T-helper 1 cell treated with Interleukin-12 subunit alpha and Interleukin-12 subunit beta and Interleukin-4 antibody, amounts not matched to agents 30 μg/mL and 1 μg/mL, for 36 hours (primary cell): Measurements from ENCODE around the gene ITGA5.

ENCODE experiments used
- H3K27ac Mint-ChIP-seq: one replicate; pipeline ENCODE4 v1.8.0; 2021; ENCODE audit warnings: mild to moderate bottlenecking, mixed read lengths
- H3K27me3 Mint-ChIP-seq: one replicate; pipeline ENCODE4 v1.8.0; 2021; ENCODE audit warnings: low read depth, mixed read lengths
- H3K36me3 Mint-ChIP-seq: one replicate; pipeline ENCODE4 v1.8.0; 2021; ENCODE audit warnings: low read depth, mixed read lengths
- H3K4me1 Mint-ChIP-seq: one replicate; pipeline ENCODE4 v1.8.0; 2021; ENCODE audit warnings: low read depth, mixed read lengths
- H3K4me3 Mint-ChIP-seq: one replicate; pipeline ENCODE4 v1.8.0; 2021; ENCODE audit warnings: mild to moderate bottlenecking, moderate library complexity, mixed read lengths
- H3K9me3 Mint-ChIP-seq: one replicate; pipeline ENCODE4 v1.8.0; 2021; ENCODE audit warnings: mixed read lengths

The ITGA5 gene

GRCh38 chr12:54392485-54393206, 26.4 kb downstream of the ITGA5 start:
- Mint-ChIP-seq H3K9me3 (no peaks in the 10 kb centered on the region), H3K27me3 (no peaks in the 10 kb centered on the region), H3K27ac (no peak overlapping the region), H3K36me3 (peaks cover 37% of the 10 kb centered on the region), H3K4me3 (no peak overlapping the region), H3K4me1 (peaks cover 17% of the 10 kb centered on the region)

GRCh38 chr12:54390668-54391551, 28.2 kb downstream of the ITGA5 start:
- Mint-ChIP-seq H3K27ac (no peak overlapping the region), H3K4me3 (peak overlapping the region; percentile 57), H3K27me3 (no peaks in the 10 kb centered on the region)

DNA sequence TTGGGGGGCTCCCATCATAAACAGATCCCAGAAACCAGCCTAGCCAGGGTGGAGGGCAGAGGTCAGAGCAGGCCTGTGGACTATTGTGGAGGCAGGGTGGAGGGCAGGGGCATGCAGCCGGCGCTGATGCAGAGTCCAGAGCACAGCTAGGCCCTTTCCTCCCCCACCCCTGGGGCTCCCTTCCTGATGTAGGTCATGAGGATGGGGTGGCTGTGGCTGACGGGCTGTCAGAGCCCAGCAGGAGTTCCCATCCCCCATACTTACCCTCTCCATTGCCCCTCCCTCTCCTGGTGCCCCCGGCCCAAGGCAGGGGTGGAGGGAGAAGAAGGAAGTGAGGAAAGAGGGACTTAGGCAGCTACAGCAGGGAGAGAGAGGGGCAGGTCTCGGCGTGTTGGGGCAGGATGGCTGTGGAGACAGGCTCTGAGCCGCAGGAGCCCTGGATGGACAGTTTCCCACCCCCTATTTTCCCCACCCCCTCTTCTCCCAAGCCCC, 28.8 kb downstream of the ITGA5 start:
- no peaks in the 10 kb centered on the region for H3K9me3 Mint-ChIP-seq
- H3K27me3 Mint-ChIP-seq = no peaks in the 10 kb centered on the region
- H3K27ac Mint-ChIP-seq = no peak overlapping the region
- H3K4me3 Mint-ChIP-seq = peak overlapping the region; percentile 16
- H3K4me1 Mint-ChIP-seq = peaks cover 17% of the 10 kb centered on the region
- peaks cover 20% of the 10 kb centered on the region for H3K36me3 Mint-ChIP-seq

More at GRCh38 chr12:54390668-54391551, 28.2 kb downstream of the ITGA5 start:
- Mint-ChIP-seq H3K4me1 (peaks cover 17% of the 10 kb centered on the region), H3K9me3 (no peaks in the 10 kb centered on the region), H3K36me3 (peaks cover 25% of the 10 kb centered on the region)

- peak overlapping the region; percentile 16 for H3K4me3 Mint-ChIP-seq
- no peaks in the 10 kb centered on the region for H3K9me3 Mint-ChIP-seq
- H3K27me3 Mint-ChIP-seq = no peaks in the 10 kb centered on the region
- H3K4me1 Mint-ChIP-seq = peaks cover 17% of the 10 kb centered on the region
- peaks cover 15% of the 10 kb centered on the region for H3K36me3 Mint-ChIP-seq
- no peak overlapping the region for H3K27ac Mint-ChIP-seq
Measured at GRCh38 chr12:54389607-54390175, 29.4 kb downstream of the ITGA5 start.

DNA sequence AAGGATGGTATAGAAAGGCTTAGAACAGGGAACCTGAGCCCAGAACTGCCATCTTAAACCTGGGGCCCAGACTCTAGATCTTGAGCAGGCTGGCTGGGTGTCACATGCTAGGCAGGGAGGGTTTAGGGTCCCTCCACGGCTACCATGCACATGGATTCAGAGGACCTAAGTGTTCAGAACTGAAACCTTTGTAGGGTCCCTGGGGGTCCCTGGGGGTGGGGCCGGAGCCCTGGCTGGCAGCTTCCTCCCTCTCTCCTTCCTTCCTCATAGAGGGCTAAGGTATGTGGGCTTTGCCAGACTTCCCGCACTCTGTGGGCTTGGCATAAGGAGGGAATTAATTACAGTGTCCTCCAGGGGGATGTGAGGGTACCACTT, 29.9 kb downstream of the ITGA5 start:
- H3K27me3 Mint-ChIP-seq = no peaks in the 10 kb centered on the region
- no peak overlapping the region for H3K4me3 Mint-ChIP-seq
- H3K36me3 Mint-ChIP-seq = peaks cover 11% of the 10 kb centered on the region
- H3K4me1 Mint-ChIP-seq = peaks cover 13% of the 10 kb centered on the region
- no peak overlapping the region for H3K27ac Mint-ChIP-seq
- no peaks in the 10 kb centered on the region for H3K9me3 Mint-ChIP-seq

DNA sequence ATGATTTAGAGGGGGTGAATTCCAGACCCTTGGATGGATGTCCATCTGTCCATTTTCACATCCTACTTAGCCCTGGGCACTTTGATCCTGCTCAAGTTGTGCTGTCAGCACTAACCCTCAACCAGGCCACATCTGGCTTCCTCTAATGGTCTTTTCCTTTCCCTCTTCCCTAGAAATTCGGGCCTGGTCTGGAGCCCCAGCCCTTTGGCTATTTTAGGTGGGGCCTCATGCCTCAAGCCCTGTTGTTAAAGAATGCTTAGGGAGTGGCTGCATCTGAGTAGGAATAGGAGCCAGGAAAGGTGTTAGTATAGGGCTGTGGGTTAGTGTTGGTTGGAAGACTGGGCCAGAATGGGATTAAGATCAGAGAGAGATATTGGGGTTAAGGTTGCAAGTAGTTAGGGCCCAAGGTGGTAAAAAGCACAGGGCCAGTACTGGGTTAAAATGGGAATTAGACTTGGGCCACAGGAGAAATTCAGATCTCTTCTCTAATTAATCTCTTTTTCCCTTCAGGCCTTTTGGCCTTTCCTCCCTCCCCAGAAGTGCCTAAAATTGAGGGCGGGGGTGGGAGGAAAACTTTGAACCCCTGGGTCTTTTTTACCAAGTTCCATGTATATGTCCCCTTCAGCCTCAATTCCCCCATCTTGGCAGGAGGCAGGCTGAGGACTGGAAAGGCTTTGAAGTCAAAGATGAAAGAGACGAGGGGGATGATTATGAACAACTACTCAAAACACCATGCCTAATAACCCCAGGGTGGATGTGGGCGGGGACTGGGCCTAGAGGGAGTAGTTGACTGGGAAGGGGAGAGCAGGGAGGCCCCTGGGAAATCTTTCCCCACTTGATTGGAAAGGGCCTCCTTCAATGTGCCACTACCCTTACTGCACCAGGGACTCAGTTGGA, 30.6 kb downstream of the ITGA5 start:
- peaks cover 7% of the 10 kb centered on the region for H3K4me1 Mint-ChIP-seq
- no peaks in the 10 kb centered on the region for H3K27me3 Mint-ChIP-seq
- H3K27ac Mint-ChIP-seq = no peak overlapping the region
- H3K9me3 Mint-ChIP-seq = no peaks in the 10 kb centered on the region
- H3K4me3 Mint-ChIP-seq = no peak overlapping the region
- H3K36me3 Mint-ChIP-seq = peaks cover 7% of the 10 kb centered on the region

DNA sequence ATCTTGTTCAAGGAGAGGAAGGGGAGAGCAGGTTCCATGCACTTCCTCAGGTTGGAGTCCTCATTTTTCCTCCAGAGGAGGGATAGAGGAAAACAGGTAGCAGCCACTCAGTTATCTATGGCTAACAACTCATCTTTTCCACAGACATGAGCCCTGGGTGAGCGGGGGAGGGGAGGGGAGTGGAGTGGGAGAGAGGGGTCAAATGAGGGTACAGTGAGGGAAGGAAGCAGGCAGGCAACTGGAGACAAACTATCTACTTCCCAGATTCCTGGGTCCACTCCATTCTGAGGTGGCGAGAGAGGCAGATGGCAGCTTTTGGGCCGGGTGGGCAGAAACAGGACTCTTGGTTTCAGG, 32.0 kb downstream of the ITGA5 start:
- H3K36me3 Mint-ChIP-seq = peaks cover 5% of the 10 kb centered on the region
- H3K27me3 Mint-ChIP-seq = no peaks in the 10 kb centered on the region
- H3K4me3 Mint-ChIP-seq = no peak overlapping the region
- H3K4me1 Mint-ChIP-seq = peaks cover 9% of the 10 kb centered on the region
- no peak overlapping the region for H3K27ac Mint-ChIP-seq
- no peaks in the 10 kb centered on the region for H3K9me3 Mint-ChIP-seq

DNA sequence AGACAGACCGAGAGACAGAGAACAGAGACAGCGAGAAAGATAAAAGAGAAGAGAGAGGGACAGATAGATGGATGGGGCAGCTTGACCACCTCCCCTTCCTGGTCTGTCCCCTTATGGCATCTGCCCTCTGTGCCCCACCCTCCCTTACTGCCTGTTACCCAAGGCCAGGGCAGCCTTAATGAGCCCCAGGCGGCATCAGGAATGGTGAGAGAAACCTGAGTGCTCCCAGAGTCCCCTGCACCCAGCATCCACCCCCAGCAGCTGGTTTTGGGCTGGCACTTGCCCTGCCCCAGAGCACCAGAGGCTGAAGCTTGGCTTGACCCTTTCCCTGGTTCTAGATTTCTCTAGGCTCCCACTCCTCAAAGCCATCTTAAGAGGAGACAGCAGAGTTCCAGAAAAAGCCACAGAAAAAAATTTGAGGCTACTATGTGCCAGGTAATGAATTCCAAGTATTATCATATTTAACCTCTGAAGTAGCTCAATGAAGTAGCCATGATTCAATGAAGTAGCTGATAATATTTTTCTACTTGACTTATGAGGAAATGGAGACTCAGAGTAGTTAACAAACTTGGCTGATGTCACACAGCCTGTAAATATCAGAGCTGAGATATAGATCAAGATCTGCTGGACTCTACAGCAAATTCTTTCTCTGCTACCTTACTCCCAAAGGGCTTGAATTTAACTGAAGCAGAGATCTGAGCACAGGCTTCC, 32.5 kb downstream of the ITGA5 start:
- Mint-ChIP-seq H3K36me3 (peaks cover under 1% of the 10 kb centered on the region), H3K27ac (no peak overlapping the region), H3K9me3 (no peaks in the 10 kb centered on the region), H3K4me1 (peaks cover 5% of the 10 kb centered on the region), H3K4me3 (no peak overlapping the region), H3K27me3 (peaks cover 2% of the 10 kb centered on the region)

GRCh38 chr12:54385251-54385914, 33.7 kb downstream of the ITGA5 start:
- Mint-ChIP-seq H3K4me1 (peaks cover 3% of the 10 kb centered on the region), H3K27ac (no peak overlapping the region), H3K36me3 (no peaks in the 10 kb centered on the region), H3K27me3 (peaks cover 3% of the 10 kb centered on the region), H3K9me3 (no peaks in the 10 kb centered on the region), H3K4me3 (no peak overlapping the region)

GRCh38 chr12:54384591-54385041, 34.5 kb downstream of the ITGA5 start, which contains the start of gene ZNF385A:
ZNF385A (minus strand) TSS chr12:54384733; CDS start chr12:54384514, 219 bp downstream.
- H3K27ac Mint-ChIP-seq = no peak within 1 kb of the TSS
- H3K27me3 Mint-ChIP-seq = peaks cover 3% of the 10 kb centered on the region
- H3K36me3 Mint-ChIP-seq = no peaks in the 10 kb centered on the region
- H3K4me1 Mint-ChIP-seq = peaks cover 6% of the 10 kb centered on the region
- H3K4me3 Mint-ChIP-seq = no peak within 1 kb of the TSS
- H3K9me3 Mint-ChIP-seq = no peaks in the 10 kb centered on the region

DNA sequence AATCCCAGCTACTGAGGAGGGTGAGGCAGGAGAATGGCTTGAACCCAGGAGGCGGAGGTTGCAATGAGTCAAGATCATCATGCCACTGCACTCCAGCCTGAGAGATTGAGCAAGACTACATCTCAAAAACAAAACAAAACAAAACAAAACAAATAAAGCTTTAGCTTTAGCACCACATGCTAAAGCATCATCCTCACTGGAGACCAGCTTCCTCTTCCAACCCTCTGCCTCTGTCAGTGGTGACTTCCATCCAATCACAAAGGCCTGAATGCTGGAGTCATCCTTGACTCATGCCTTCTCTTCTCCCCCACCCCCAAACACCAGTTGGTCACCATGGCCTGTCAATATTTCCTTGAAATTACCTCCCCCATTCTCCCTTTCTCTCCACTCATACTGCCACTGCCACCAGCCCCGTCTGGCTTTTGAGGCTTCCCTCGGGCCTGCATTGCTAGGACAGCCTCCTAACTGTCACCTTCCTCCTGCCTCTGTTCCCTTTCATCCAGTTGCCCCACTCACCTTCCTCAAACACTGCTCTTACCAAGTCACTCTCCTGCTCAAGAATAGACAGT, 35.9 kb downstream of the ITGA5 start:
- Mint-ChIP-seq H3K4me3 (no peak overlapping the region), H3K27me3 (peaks cover 7% of the 10 kb centered on the region), H3K36me3 (no peaks in the 10 kb centered on the region), H3K9me3 (no peaks in the 10 kb centered on the region), H3K4me1 (peaks cover 10% of the 10 kb centered on the region), H3K27ac (no peak overlapping the region)

- no peaks in the 10 kb centered on the region for H3K9me3 Mint-ChIP-seq
- H3K27me3 Mint-ChIP-seq = peaks cover 7% of the 10 kb centered on the region
- no peak overlapping the region for H3K27ac Mint-ChIP-seq
- H3K4me1 Mint-ChIP-seq = peaks cover 10% of the 10 kb centered on the region
- H3K4me3 Mint-ChIP-seq = no peak overlapping the region
- H3K36me3 Mint-ChIP-seq = no peaks in the 10 kb centered on the region
Measured at GRCh38 chr12:54381136-54381535, 37.9 kb downstream of the ITGA5 start.
